ENCODE data around the gene SH2D4B. TPM values are rescaled to one million over a fixed set of nuclear protein-coding genes. Genes with fewer than 3 reads are reported as not detected.

The SH2D4B gene
- total RNA-seq, 2 donors from 2014 or later = 0.14 TPM; not detected in 1

GRCh38 chr10:80501913-80502521, 35.7 kb upstream of the SH2D4B start:
- Mint-ChIP-seq H3K9me3 (no peaks in the 10 kb centered on the region), H3K27ac (peak overlapping the region; percentile 87 to 96), H3K36me3 (peaks cover 0 to 16% of the 10 kb centered on the region in 2 donors)
- DNase-seq (ENCODE audit: low spot score in 2 of 2) (no peak), ATAC-seq (no peak)

DNA sequence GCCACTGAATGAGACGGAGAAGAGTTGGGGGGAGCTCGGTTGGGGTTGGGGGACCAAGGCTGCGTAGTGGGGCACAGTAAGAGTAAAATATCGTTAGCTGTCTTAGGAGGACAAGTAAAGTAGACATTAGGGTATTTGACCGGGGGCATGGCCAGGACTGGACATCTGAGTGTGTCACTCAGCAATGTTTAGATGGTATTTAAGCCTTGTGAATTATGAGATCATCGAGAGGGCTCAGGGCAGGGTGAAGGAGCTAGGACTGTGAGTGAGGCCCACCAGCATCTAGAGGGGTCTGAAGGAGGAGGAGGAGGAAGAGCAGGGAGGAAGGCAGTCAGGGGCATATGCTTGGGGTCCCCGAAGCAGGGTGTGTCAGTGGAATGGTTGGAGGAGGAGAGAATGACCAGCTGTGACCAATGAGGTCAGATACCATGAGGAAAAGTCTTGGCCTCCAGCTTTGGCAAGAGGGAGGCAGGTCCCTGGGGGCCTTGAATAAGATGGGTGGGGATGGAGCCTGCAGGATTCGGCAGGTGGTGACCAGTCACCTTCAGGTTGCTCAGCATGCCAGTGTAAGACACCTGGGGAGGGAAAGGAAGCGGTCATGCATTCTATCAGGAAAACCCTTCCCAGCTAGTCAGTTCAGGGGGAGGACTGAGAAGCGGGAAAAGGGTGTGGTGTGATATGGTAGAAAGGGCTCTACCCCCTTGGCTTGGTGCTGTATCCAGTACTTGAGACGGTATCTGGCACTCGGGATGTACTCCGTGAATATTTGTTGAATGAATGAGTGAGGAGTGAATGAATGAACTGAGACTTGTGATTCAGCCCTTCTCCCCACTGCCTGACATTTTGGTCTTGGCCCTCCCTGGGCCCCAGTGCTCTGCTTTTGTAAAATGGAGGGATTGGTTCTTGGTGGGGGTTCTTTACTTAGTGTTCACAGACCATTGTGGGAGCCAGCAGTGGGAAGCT, 34.8 kb upstream of the SH2D4B start:
- Mint-ChIP-seq H3K36me3 (peaks cover 0 to 11% of the 10 kb centered on the region in 2 donors), H3K27ac (peak overlapping the region; percentile 87 to 92), H3K9me3 (no peaks in the 10 kb centered on the region)
- ATAC-seq (peak in 1 of 2 donors; percentile 0), DNase-seq (ENCODE audit: low spot score in 2 of 2) (no peak)

- peak in 1 of 2 donors; percentile 35 for ATAC-seq
- Mint-ChIP-seq H3K27ac (peak overlapping the region; percentile 87 to 92), H3K9me3 (no peaks in the 10 kb centered on the region), H3K36me3 (peaks cover 0 to 11% of the 10 kb centered on the region in 2 donors)
- DNase-seq (ENCODE audit: low spot score in 2 of 2) = no peak
Observed at GRCh38 chr10:80503584-80504157, 34.0 kb upstream of the SH2D4B start.

GRCh38 chr10:80504158-80504811, 33.4 kb upstream of the SH2D4B start:
- ATAC-seq = no peak
- Mint-ChIP-seq H3K36me3 (peaks cover 0 to 11% of the 10 kb centered on the region in 2 donors), H3K9me3 (no peaks in the 10 kb centered on the region), H3K27ac (peak overlapping the region; percentile 87 to 92)
- DNase-seq (ENCODE audit: low spot score in 2 of 2) = no peak

- DNase-seq (ENCODE audit: low spot score in 2 of 2) (no peak), ATAC-seq (peak in 1 of 2 donors; percentile 3)
- H3K27ac Mint-ChIP-seq = peak overlapping the region; percentile 79 to 87
- H3K9me3 Mint-ChIP-seq = no peaks in the 10 kb centered on the region
- H3K36me3 Mint-ChIP-seq = peaks cover 0 to 17% of the 10 kb centered on the region in 2 donors
Observed at GRCh38 chr10:80504897-80505465, 32.7 kb upstream of the SH2D4B start.

GRCh38 chr10:80506189-80506575, 31.5 kb upstream of the SH2D4B start:
- Mint-ChIP-seq H3K9me3 (no peaks in the 10 kb centered on the region), H3K36me3 (peaks cover 0 to 20% of the 10 kb centered on the region in 2 donors), H3K27ac (peak overlapping the region in 1 of 2 donors; percentile 87)
- DNase-seq (ENCODE audit: low spot score in 2 of 2) (no peak), ATAC-seq (no peak)

GRCh38 chr10:80506836-80507487, 30.7 kb upstream of the SH2D4B start:
- DNase-seq (ENCODE audit: low spot score in 2 of 2) (no peak), ATAC-seq (no peak)
- Mint-ChIP-seq H3K9me3 (no peaks in the 10 kb centered on the region), H3K36me3 (peaks cover 4 to 12% of the 10 kb centered on the region in 2 donors), H3K27ac (no peak overlapping the region)

GRCh38 chr10:80509108-80509402, 28.6 kb upstream of the SH2D4B start:
- H3K9me3 Mint-ChIP-seq = no peaks in the 10 kb centered on the region
- no peak overlapping the region for H3K27ac Mint-ChIP-seq
- peaks cover 9 to 10% of the 10 kb centered on the region in 2 donors for H3K36me3 Mint-ChIP-seq
- ATAC-seq (no peak), DNase-seq (ENCODE audit: low spot score in 2 of 2) (no peak)

DNA sequence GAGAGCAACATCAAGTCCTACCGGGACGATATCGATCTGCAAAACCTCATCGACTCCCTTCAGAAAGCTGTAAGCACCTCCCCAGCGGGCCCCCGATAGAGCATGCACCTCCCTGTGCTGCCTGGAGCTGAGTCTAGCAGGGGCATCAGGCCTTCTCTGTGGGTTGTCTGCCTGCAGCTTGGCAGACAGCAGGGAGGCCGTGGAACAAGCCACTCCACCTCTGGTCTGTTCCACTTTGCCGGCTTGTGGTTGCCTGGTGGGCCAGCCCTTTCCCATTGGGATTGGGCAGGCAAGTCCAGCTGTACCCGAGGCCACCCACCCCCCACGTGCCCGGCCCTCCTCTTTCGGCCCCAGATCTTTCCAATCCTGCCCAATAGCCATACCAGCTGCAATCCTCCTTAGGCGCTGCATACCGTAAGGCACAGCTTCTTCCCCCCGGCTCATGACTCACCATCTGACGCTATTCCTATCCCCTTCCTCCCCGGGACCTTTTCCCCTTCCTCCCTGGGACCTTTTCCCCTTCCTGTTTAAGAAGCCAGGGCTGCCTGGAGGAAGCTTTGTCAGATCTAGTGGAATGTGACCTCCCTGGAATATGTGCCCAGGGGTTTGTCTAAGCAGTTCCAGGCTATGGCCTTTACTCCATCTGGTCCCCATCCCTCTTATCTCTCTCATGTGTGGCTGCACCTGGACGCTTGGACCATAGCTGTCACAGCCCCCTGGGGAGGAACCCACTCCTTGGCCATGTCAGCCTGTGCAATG, 28.1 kb upstream of the SH2D4B start:
- H3K9me3 Mint-ChIP-seq = no peaks in the 10 kb centered on the region
- H3K36me3 Mint-ChIP-seq = peaks cover 9 to 10% of the 10 kb centered on the region in 2 donors
- DNase-seq (ENCODE audit: low spot score in 2 of 2) (no peak), ATAC-seq (no peak)
- H3K27ac Mint-ChIP-seq = peak overlapping the region; percentile 33 to 84

DNA sequence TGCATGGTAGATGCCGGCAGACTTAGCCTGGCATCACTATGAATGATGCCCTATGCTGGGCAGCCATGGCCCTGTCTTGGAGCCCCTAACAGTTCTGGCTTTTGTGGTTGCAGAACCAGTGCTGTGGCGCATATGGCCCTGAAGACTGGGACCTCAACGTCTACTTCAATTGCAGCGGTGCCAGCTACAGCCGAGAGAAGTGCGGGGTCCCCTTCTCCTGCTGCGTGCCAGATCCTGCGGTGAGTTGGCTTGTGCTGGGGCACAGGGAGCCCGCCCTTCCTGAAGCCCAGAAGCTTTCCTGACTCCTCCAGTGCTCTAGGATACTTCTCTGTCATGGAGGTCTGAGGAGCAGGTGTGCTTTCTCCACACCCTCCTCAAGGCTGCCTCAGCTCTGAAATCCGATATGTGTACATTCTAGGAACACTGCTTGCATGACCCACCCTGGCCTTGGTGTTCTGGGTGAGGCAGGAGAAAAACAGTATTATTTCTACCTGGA, 25.6 kb upstream of the SH2D4B start:
- ATAC-seq (no peak), DNase-seq (ENCODE audit: low spot score in 2 of 2) (no peak)
- Mint-ChIP-seq H3K36me3 (peaks cover 9 to 10% of the 10 kb centered on the region in 2 donors), H3K9me3 (no peaks in the 10 kb centered on the region), H3K27ac (peak overlapping the region; percentile 84 to 97)

GRCh38 chr10:80513106-80513505, 24.6 kb upstream of the SH2D4B start:
- H3K27ac Mint-ChIP-seq = peak overlapping the region; percentile 75 to 84
- DNase-seq (ENCODE audit: low spot score in 2 of 2) (no peak), ATAC-seq (no peak)
- H3K36me3 Mint-ChIP-seq = peaks cover 9 to 10% of the 10 kb centered on the region in 2 donors
- no peaks in the 10 kb centered on the region for H3K9me3 Mint-ChIP-seq

GRCh38 chr10:80515511-80515910, 22.2 kb upstream of the SH2D4B start:
- no peak for ATAC-seq
- H3K27ac Mint-ChIP-seq = peak overlapping the region in 1 of 2 donors; percentile 52
- no peaks in the 10 kb centered on the region for H3K9me3 Mint-ChIP-seq
- DNase-seq (ENCODE audit: low spot score in 2 of 2) = no peak
- peaks cover 0 to 9% of the 10 kb centered on the region in 2 donors for H3K36me3 Mint-ChIP-seq

GRCh38 chr10:80515941-80516340, 21.8 kb upstream of the SH2D4B start:
- Mint-ChIP-seq H3K36me3 (peaks cover 0 to 9% of the 10 kb centered on the region in 2 donors), H3K27ac (peak overlapping the region; percentile 72 to 81), H3K9me3 (no peaks in the 10 kb centered on the region)
- DNase-seq (ENCODE audit: low spot score in 2 of 2) (peak in 1 of 2 donors; percentile 46), ATAC-seq (no peak)

DNA sequence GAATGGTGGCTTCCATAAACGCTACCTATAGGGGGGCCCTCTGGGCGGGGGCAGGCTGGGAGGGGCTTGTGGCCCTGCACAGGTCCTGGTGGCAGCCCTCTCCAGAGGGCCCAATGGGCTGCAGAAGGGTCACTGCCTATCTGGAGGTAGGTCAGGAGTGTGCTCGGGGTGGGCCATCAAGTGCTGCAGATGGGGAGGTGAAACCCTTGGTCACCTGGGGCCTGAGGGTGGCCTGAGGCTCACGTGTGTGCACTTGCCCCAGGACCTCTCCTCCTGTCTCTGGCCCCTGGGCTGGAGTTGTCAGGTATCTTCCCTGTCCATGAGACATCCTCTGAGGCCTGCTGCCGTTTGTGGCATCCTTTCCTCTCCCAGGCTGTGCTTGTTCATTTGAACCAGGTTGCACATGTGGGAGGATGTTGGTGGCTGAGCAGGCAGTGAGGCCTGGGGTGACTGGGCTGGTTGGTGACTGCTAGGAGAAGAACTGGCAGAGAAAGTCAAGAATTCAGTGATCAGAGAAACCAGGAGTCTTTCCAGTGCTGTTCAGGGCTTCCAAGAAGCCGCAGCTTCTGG, 21.1 kb upstream of the SH2D4B start:
- no peaks in the 10 kb centered on the region for H3K9me3 Mint-ChIP-seq
- H3K36me3 Mint-ChIP-seq = peaks cover 0 to 9% of the 10 kb centered on the region in 2 donors
- peak in 1 of 2 donors; percentile 21 for ATAC-seq

More for the DNA sequence above, 21.1 kb upstream of the SH2D4B start:
- peak overlapping the region; percentile 45 to 81 for H3K27ac Mint-ChIP-seq
- peak in 1 of 2 donors; percentile 37 for DNase-seq (ENCODE audit: low spot score in 2 of 2)
